ENCODE results near the gene NFILZ.

Gene NFILZ

DNA sequence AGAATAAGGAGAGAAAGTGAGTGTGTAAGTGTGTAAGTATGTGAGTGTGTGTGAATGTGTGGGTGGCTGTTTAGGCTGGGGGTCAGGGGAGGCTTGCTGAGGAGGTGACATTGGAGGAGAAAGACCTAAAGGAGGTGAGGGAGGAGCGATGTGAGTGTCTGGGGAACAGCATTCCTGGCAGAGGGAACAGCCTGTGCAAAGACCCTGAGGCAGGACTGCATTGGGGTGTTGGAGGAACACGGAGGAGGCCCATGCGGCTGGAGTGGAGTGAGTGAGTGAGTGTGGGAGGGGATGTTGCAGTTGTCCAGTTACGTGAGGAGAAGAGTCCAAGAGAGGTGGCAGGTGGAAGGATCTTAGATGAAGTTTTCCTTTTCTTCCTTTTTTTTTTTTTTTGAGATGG lies 31.8 kb downstream of the NFILZ start:
- Histone ChIP-seq H3K9ac (ENCODE audit: low read depth, low read length, poor library complexity, severe bottlenecking) (no peak overlapping the region), H3K9me3 (ENCODE audit: insufficient read depth, low read depth, low read length) (no peaks in the 10 kb centered on the region), H3K79me2 (ENCODE audit: insufficient read depth, low read length) (no peaks in the 10 kb centered on the region), H4K20me1 (ENCODE audit: insufficient read depth, low read length, poor library complexity, severe bottlenecking) (no peaks in the 10 kb centered on the region), H3K4me3 (ENCODE audit: low read length, poor library complexity, severe bottlenecking) (no peak overlapping the region), H3K4me2 (ENCODE audit: low read depth, low read length, poor library complexity, severe bottlenecking) (no peak overlapping the region), H3K36me3 (ENCODE audit: insufficient read depth, low read length) (no peaks in the 10 kb centered on the region), H3K27me3 (ENCODE audit: insufficient read depth, low read length, poor library complexity, severe bottlenecking) (no peaks in the 10 kb centered on the region), H3K4me1 (ENCODE audit: insufficient read depth, low read length, poor library complexity, severe bottlenecking) (peaks cover 55% of the 10 kb centered on the region), H3F3A (ENCODE audit: low read depth) (no peaks in the 10 kb centered on the region; the same call in 1 of the 2 replicates), H2AFZ (ENCODE audit: low read length) (no peak overlapping the region), H3K9me2 (replicated peaks; ENCODE audit: low read depth, low read length) (no peaks in the 10 kb centered on the region)
- TF ChIP-seq EZH2phosphoT487 (IDR thresholded peaks at IDR 0.05; ENCODE audit: borderline replicate concordance), result no peak
- TF ChIP-seq, protein P1, sequence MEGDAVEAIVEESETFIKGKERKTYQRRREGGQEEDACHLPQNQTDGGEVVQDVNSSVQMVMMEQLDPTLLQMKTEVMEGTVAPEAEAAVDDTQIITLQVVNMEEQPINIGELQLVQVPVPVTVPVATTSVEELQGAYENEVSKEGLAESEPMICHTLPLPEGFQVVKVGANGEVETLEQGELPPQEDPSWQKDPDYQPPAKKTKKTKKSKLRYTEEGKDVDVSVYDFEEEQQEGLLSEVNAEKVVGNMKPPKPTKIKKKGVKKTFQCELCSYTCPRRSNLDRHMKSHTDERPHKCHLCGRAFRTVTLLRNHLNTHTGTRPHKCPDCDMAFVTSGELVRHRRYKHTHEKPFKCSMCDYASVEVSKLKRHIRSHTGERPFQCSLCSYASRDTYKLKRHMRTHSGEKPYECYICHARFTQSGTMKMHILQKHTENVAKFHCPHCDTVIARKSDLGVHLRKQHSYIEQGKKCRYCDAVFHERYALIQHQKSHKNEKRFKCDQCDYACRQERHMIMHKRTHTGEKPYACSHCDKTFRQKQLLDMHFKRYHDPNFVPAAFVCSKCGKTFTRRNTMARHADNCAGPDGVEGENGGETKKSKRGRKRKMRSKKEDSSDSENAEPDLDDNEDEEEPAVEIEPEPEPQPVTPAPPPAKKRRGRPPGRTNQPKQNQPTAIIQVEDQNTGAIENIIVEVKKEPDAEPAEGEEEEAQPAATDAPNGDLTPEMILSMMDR (conservative IDR thresholded peaks at IDR 0.05; ENCODE audit: low read length), result no peak

DNA sequence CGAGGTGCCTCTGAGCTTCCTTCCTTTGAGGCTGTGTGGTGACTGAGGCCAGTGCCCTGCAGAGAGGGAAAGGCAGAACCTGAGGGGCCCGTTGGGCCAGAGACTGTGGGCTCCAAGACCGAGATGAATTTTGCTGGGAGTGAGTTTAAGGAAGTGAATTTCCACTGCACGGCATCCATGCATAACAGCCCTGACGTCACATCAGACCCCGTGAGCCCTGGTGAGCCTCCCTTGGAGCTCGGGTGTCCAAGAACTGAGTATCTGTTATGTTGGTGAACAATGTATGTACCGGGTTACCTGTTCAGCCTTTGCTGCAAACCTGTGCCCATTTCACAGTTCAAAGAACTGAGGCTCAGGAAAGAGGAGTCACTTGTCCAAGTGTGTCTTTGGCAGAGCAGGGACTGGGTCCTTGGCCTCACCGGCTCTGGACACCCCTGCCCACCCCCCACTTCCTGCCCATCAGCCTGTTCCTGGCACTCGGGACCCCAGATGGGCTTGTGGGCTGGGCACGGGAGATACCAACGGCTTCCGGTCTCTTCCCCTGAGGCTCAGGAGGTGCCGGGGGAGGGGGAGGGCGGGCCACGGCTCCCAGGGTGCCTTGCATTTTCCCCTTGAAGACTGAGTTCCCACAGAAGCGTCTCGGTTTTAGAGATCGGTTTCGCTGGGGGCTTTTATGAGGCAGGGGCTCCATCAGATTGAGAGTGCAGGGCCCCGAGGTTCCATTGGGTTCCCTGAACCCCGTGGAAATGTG lies 33.7 kb downstream of the NFILZ start:
- Histone ChIP-seq H3K9me3 (ENCODE audit: insufficient read depth, low read depth, low read length) (no peaks in the 10 kb centered on the region), H3K4me2 (ENCODE audit: low read depth, low read length, poor library complexity, severe bottlenecking) (peak overlapping the region; percentile 62), H3K27me3 (ENCODE audit: insufficient read depth, low read length, poor library complexity, severe bottlenecking) (no peaks in the 10 kb centered on the region), H3K9me2 (replicated peaks; ENCODE audit: low read depth, low read length) (no peaks in the 10 kb centered on the region), H3K36me3 (ENCODE audit: insufficient read depth, low read length) (no peaks in the 10 kb centered on the region), H3K79me2 (ENCODE audit: insufficient read depth, low read length) (no peaks in the 10 kb centered on the region), H2AFZ (ENCODE audit: low read length) (no peak overlapping the region), H3K4me1 (ENCODE audit: insufficient read depth, low read length, poor library complexity, severe bottlenecking) (peaks cover 62% of the 10 kb centered on the region), H3K4me3 (ENCODE audit: low read length, poor library complexity, severe bottlenecking) (peak overlapping the region; percentile 29), H4K20me1 (ENCODE audit: insufficient read depth, low read length, poor library complexity, severe bottlenecking) (no peaks in the 10 kb centered on the region), H3K9ac (ENCODE audit: low read depth, low read length, poor library complexity, severe bottlenecking) (peak overlapping the region; percentile 62), H3F3A (ENCODE audit: low read depth) (no peaks in the 10 kb centered on the region; the same call in 1 of the 2 replicates)
- TF ChIP-seq EZH2phosphoT487 (IDR thresholded peaks at IDR 0.05; ENCODE audit: borderline replicate concordance), result no peak
- TF ChIP-seq, protein P1 (conservative IDR thresholded peaks at IDR 0.05; ENCODE audit: low read length), result no peak

DNA sequence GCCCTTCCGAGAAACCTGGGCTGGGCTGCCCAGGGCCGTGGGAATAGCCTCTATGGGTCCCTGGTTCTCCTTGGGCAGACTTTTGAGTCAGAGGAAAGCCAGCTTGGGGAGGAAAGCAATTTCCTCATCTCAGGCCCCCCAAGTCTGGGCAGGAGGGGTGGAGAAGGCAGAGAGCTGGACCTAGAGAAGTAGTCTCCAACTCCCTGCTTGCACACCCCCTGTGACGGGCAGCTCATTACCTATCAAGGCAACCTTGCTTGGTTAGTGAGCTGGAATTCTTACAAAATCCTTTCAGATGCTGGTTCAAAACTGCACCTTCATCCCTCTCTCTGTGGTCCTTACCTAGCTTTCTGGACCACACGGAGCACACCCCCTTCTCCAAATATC lies 34.2 kb downstream of the NFILZ start:
- TF ChIP-seq EZH2phosphoT487 (IDR thresholded peaks at IDR 0.05; ENCODE audit: borderline replicate concordance), result no peak
- TF ChIP-seq, protein P1 (conservative IDR thresholded peaks at IDR 0.05; ENCODE audit: low read length), result no peak
- Histone ChIP-seq H3K4me3 (ENCODE audit: low read length, poor library complexity, severe bottlenecking) (peak overlapping the region; percentile 29), H3K9me3 (ENCODE audit: insufficient read depth, low read depth, low read length) (no peaks in the 10 kb centered on the region), H3K79me2 (ENCODE audit: insufficient read depth, low read length) (no peaks in the 10 kb centered on the region), H3K36me3 (ENCODE audit: insufficient read depth, low read length) (no peaks in the 10 kb centered on the region), H4K20me1 (ENCODE audit: insufficient read depth, low read length, poor library complexity, severe bottlenecking) (no peaks in the 10 kb centered on the region), H3K4me2 (ENCODE audit: low read depth, low read length, poor library complexity, severe bottlenecking) (peak overlapping the region; percentile 62), H3K27me3 (ENCODE audit: insufficient read depth, low read length, poor library complexity, severe bottlenecking) (no peaks in the 10 kb centered on the region), H3K4me1 (ENCODE audit: insufficient read depth, low read length, poor library complexity, severe bottlenecking) (peaks cover 63% of the 10 kb centered on the region), H3F3A (ENCODE audit: low read depth) (no peaks in the 10 kb centered on the region; the same call in 1 of the 2 replicates), H2AFZ (ENCODE audit: low read length) (no peak overlapping the region), H3K9ac (ENCODE audit: low read depth, low read length, poor library complexity, severe bottlenecking) (peak overlapping the region; percentile 62), H3K9me2 (replicated peaks; ENCODE audit: low read depth, low read length) (no peaks in the 10 kb centered on the region)
